ENCODE measurements around the gene PSRC1. TPM values are rescaled to one million over a fixed set of nuclear protein-coding genes. Genes with fewer than 3 reads are reported as not detected.

Gene PSRC1
- total and polyA plus RNA-seq, 2 donors (not counting 3 experiments of a cell fraction or from before 2014, with no cell fraction given), result 25.0 to 29.3 TPM

GRCh38 chr1:109261578-109261977, 21.4 kb downstream of the PSRC1 start:
- Histone ChIP-seq H3K27me3 (ENCODE audit: control insufficient read depth in 2 of 2, insufficient read depth in 2 of 2, low read length in 2 of 2) (no peaks in the 10 kb centered on the region), H3K4me3 (replicated peaks in 1 of 3; ENCODE audit: insufficient read depth in 1 of 3, low read depth in 1 of 3, low read length in 3 of 3) (no peak overlapping the region), H2AFZ (ENCODE audit: low read depth, low read length) (no peak overlapping the region), H4K20me1 (replicated peaks; ENCODE audit: control insufficient read depth, extremely low read depth, insufficient read depth, low read length) (no peaks in the 10 kb centered on the region), H3K9me3 (replicated peaks; ENCODE audit: control insufficient read depth, insufficient read depth, low read length) (no peaks in the 10 kb centered on the region), H3K4me2 (ENCODE audit: insufficient read depth, low read length) (no peak overlapping the region), H3K36me3 (ENCODE audit: control insufficient read depth in 2 of 2, extremely low read depth in 1 of 2, insufficient read depth in 2 of 2, low read length in 2 of 2) (no peaks in the 10 kb centered on the region), H3K9ac (replicated peaks; ENCODE audit: extremely low read depth, insufficient read depth, low read length) (no peak overlapping the region), H3K9me1 (replicated peaks; ENCODE audit: control insufficient read depth, extremely low read depth, insufficient read depth, low read length) (no peaks in the 10 kb centered on the region), H3K27ac (ENCODE audit: insufficient read depth, low read depth, low read length) (no peak overlapping the region), H3K4me1 (ENCODE audit: control insufficient read depth, extremely low read depth, insufficient read depth, low read length) (no peaks in the 10 kb centered on the region), H3K79me2 (ENCODE audit: control insufficient read depth, insufficient read depth, low read length) (no peaks in the 10 kb centered on the region)
- dilution Hi-C loops (cut with MboI; ENCODE audit: extremely low pct_ligation_motif_present, low sequenced_read_pairs), result no loop called here
- BruUV-seq (replicated peaks), result no TSS peak
- intact Hi-C loops (cut with micrococcal nuclease), result no loop called here
- FAIRE-seq (no peak), DNase-seq (ENCODE audit: low read depth, low spot score) (no peak)
- TF ChIP-seq MAX (IDR thresholded peaks at IDR 0.05; ENCODE audit: insufficient read depth, insufficient read length), result no peak
- TF ChIP-seq MYC (IDR thresholded peaks at IDR 0.05; ENCODE audit: low read depth, low read length), result no peak
- no peak for TF ChIP-seq GATA2 (IDR thresholded peaks at IDR 0.05; ENCODE audit: insufficient read depth, insufficient read length, low read depth, low read length)
- TF ChIP-seq FOS (IDR thresholded peaks at IDR 0.05; ENCODE audit: borderline replicate concordance, insufficient read depth, low read length), result no peak
- no peak for TF ChIP-seq JUN (IDR thresholded peaks at IDR 0.05; ENCODE audit: borderline replicate concordance, insufficient read depth, insufficient read length, low read depth)
- no peak for TF ChIP-seq CTCF (IDR thresholded peaks at IDR 0.05; ENCODE audit: extremely low read depth in 1 of 2, insufficient read depth in 1 of 2, low read depth in 1 of 2, low read length in 2 of 2)
- TF ChIP-seq POLR2AphosphoS5 (IDR thresholded peaks at IDR 0.05; ENCODE audit: insufficient read depth, low read depth, low read length), result no peak
- TF ChIP-seq EZH2 (IDR thresholded peaks at IDR 0.05; ENCODE audit: borderline replicate concordance, low read depth, low read length, severe bottlenecking), result no peak
- TF ChIP-seq POLR2A (IDR thresholded peaks at IDR 0.05; ENCODE audit: low read depth, low read length), result no peak
- CTCF ChIA-PET, result interaction anchor here (0.9 to 2.5 kb wide), 2 partner anchors 25 to 138 kb away, joined by 3 to 11 read pairs; no protein-coding TSS in a partner anchor
- POLR2A ChIA-PET, result no interaction called here

All from endothelial cell of umbilical vein (primary cell).